Measurements from ENCODE around the gene FDX1.

- TF ChIP-seq EZH2phosphoT487 (IDR thresholded peaks at IDR 0.05; ENCODE audit: borderline replicate concordance) (no peak), CTCF (IDR thresholded peaks at IDR 0.05 in 2 of 3, conservative IDR thresholded peaks at IDR 0.05 in 1 of 3; ENCODE audit: borderline replicate concordance in 1 of 3, insufficient read depth in 1 of 3, low read depth in 2 of 3, low read length in 2 of 3) (peak; percentile 28 to 71 (median 64); a peak in 5 of 6 replicates), JUND (IDR thresholded peaks at IDR 0.05) (no peak), POLR2A (IDR thresholded peaks at IDR 0.05; ENCODE audit: borderline replicate concordance, extremely low read depth, insufficient read depth, insufficient read length) (no peak), POLR2AphosphoS5 (IDR thresholded peaks at IDR 0.05; ENCODE audit: low read depth, low read length) (no peak), SRF (IDR thresholded peaks at IDR 0.05; ENCODE audit: low read depth) (no peak), REST (IDR thresholded peaks at IDR 0.05; ENCODE audit: low read depth) (no peak), EGR1 (IDR thresholded peaks at IDR 0.05; ENCODE audit: low read depth) (no peak), MAX (IDR thresholded peaks at IDR 0.05) (no peak), SIN3A (IDR thresholded peaks at IDR 0.05; ENCODE audit: low read depth) (no peak), EZH2 (IDR thresholded peaks at IDR 0.05) (no peak), CEBPB (IDR thresholded peaks at IDR 0.05; ENCODE audit: low read depth) (no peak), YY1 (IDR thresholded peaks at IDR 0.05; ENCODE audit: extremely low read depth, insufficient replicate concordance, low read depth, low read length) (no peak), FOSL1 (IDR thresholded peaks at IDR 0.05; ENCODE audit: low read depth) (no peak)
Measured at GRCh38 chr11:110478410-110478809, 48.7 kb downstream of the FDX1 start.

Data from HCT116 (cell line).